ENCODE measurements around the gene EIF4E3.

- TF ChIP-seq CTCF (IDR thresholded peaks at IDR 0.05) (no peak), POLR2A (IDR thresholded peaks at IDR 0.05) (no peak)
These were observed 96.7 kb downstream of the EIF4E3 start for GRCh38 chr3:71628522-71628921.
